CD4-positive, alpha-beta T cell treated with Interleukin-1 beta for 1 hour (primary cell): ENCODE data around the gene NHEJ1.

Experiments used
- DNase-seq, 2 donors: peaks; one replicate each; pipeline ENCODE4 v3.0.0-alpha.2; 2020 to 2022

The NHEJ1 gene

GRCh38 chr2:219056896-219057708, 103.5 kb downstream of the NHEJ1 start:
- DNase-seq: no peak

GRCh38 chr2:219056176-219056895, 104.3 kb downstream of the NHEJ1 start:
- DNase-seq: no peak

- no peak for DNase-seq
These were observed 105.4 kb downstream of the NHEJ1 start for GRCh38 chr2:219054956-219055903.

- DNase-seq: no peak
These were observed 111.3 kb downstream of the NHEJ1 start for GRCh38 chr2:219049282-219049681.

- DNase-seq: no peak
These were observed 114.6 kb downstream of the NHEJ1 start for GRCh38 chr2:219045937-219046550.

GRCh38 chr2:219042750-219043149, 117.9 kb downstream of the NHEJ1 start:
- DNase-seq: no peak

- no peak for DNase-seq
These were observed 118.5 kb downstream of the NHEJ1 start for GRCh38 chr2:219042157-219042556.

GRCh38 chr2:219041252-219041651, 119.4 kb downstream of the NHEJ1 start, which contains the start of gene CFAP65:
CFAP65 (minus strand) TSS chr2:219041516; CDS start chr2:219039048, 2,468 bp downstream.
- DNase-seq: peak in 1 of 2 donors; percentile 29

GRCh38 chr2:219038600-219038999, 122.0 kb downstream of the NHEJ1 start:
- DNase-seq: no peak

GRCh38 chr2:219037783-219038499, 122.7 kb downstream of the NHEJ1 start:
- DNase-seq: no peak

GRCh38 chr2:219035942-219036341, 124.7 kb downstream of the NHEJ1 start:
- no peak for DNase-seq

- DNase-seq: no peak
These were observed 125.8 kb downstream of the NHEJ1 start for GRCh38 chr2:219034823-219035222.

- no peak for DNase-seq
These were observed 128.4 kb downstream of the NHEJ1 start for GRCh38 chr2:219032051-219032745.

- DNase-seq: no peak
These were observed 129.4 kb downstream of the NHEJ1 start for GRCh38 chr2:219031005-219031738.

- no peak for DNase-seq
These were observed 130.3 kb downstream of the NHEJ1 start for GRCh38 chr2:219030177-219030940.

GRCh38 chr2:219029829-219030165, 130.8 kb downstream of the NHEJ1 start:
- DNase-seq: peak; percentile 73

- no peak for DNase-seq
These were observed 131.4 kb downstream of the NHEJ1 start for GRCh38 chr2:219028996-219029828.

GRCh38 chr2:219028141-219028540, 132.5 kb downstream of the NHEJ1 start:
- no peak for DNase-seq
